ENCODE measurements around the gene PAQR3.

The PAQR3 gene

GRCh38 chr4:78940752-78941151 is 1.5 kb upstream of the PAQR3 start:
- DNase-seq, result no peak
- Histone ChIP-seq H3K79me2 (ENCODE audit: low read length) (no peaks in the 10 kb centered on the region), H3K36me3 (replicated peaks; ENCODE audit: insufficient read depth, low read length) (no peaks in the 10 kb centered on the region), H3K9me3 (replicated peaks; ENCODE audit: insufficient read depth, low read length) (no peaks in the 10 kb centered on the region), H3K27me3 (replicated peaks; ENCODE audit: insufficient read depth, low read length) (no peaks in the 10 kb centered on the region), H3K27ac (ENCODE audit: low read length) (no peak overlapping the region), H3F3A (ENCODE audit: insufficient read depth, low read length) (no peaks in the 10 kb centered on the region), H3K4me1 (ENCODE audit: low read length) (no peaks in the 10 kb centered on the region), H4K20me1 (ENCODE audit: insufficient read depth, low read length) (no peaks in the 10 kb centered on the region), H3K4me2 (ENCODE audit: low read depth, low read length) (no peak overlapping the region), H3K9me2 (replicated peaks; ENCODE audit: insufficient read depth, low read length) (no peaks in the 10 kb centered on the region), H2AFZ (ENCODE audit: low read length) (no peak overlapping the region), H3K4me3 (ENCODE audit: low read length) (no peak overlapping the region), H3K9ac (ENCODE audit: low read length) (no peak overlapping the region)
- TF ChIP-seq EZH2phosphoT487 (IDR thresholded peaks at IDR 0.05; ENCODE audit: low read length) (no peak), EZH2 (optimal IDR thresholded peaks at IDR 0.05; ENCODE audit: low read depth, low read length) (no peak), CTCF (IDR thresholded peaks at IDR 0.05; ENCODE audit: low read length) (no peak)

GRCh38 chr4:78939667-78940008 is 400 bp upstream of the PAQR3 start:
- H3K4me2 ChIP-seq (ENCODE audit: low read depth, low read length), result peak overlapping the region; percentile 91
- DNase-seq, result no peak
- peak overlapping the region; percentile 91 for H2AFZ ChIP-seq (ENCODE audit: low read length)
- TF ChIP-seq EZH2 (optimal IDR thresholded peaks at IDR 0.05; ENCODE audit: low read depth, low read length) (no peak), EZH2phosphoT487 (IDR thresholded peaks at IDR 0.05; ENCODE audit: low read length) (no peak), CTCF (IDR thresholded peaks at IDR 0.05; ENCODE audit: low read length) (no peak)
- no peaks in the 10 kb centered on the region for H3K27me3 ChIP-seq (replicated peaks; ENCODE audit: insufficient read depth, low read length)
- no peaks in the 10 kb centered on the region for H3K4me1 ChIP-seq (ENCODE audit: low read length)
- H3K9me3 ChIP-seq (replicated peaks; ENCODE audit: insufficient read depth, low read length), result no peaks in the 10 kb centered on the region
- H3K9me2 ChIP-seq (replicated peaks; ENCODE audit: insufficient read depth, low read length), result no peaks in the 10 kb centered on the region
- H3K4me3 ChIP-seq (ENCODE audit: low read length), result peak overlapping the region; percentile 68
- H3F3A ChIP-seq (ENCODE audit: insufficient read depth, low read length), result no peaks in the 10 kb centered on the region
- H3K79me2 ChIP-seq (ENCODE audit: low read length), result no peaks in the 10 kb centered on the region
- no peaks in the 10 kb centered on the region for H3K36me3 ChIP-seq (replicated peaks; ENCODE audit: insufficient read depth, low read length)
- H4K20me1 ChIP-seq (ENCODE audit: insufficient read depth, low read length), result no peaks in the 10 kb centered on the region
- no peak overlapping the region for H3K27ac ChIP-seq (ENCODE audit: low read length)
- peak overlapping the region; percentile 38; the same call in 1 of the 2 replicates for H3K9ac ChIP-seq (ENCODE audit: low read length)

GRCh38 chr4:78938474-78938867 is 767 bp downstream of the PAQR3 start:
- H3K4me1 ChIP-seq (ENCODE audit: low read length), result no peaks in the 10 kb centered on the region
- H3K9me2 ChIP-seq (replicated peaks; ENCODE audit: insufficient read depth, low read length), result no peaks in the 10 kb centered on the region
- no peak overlapping the region for H3K27ac ChIP-seq (ENCODE audit: low read length)
- TF ChIP-seq CTCF (IDR thresholded peaks at IDR 0.05; ENCODE audit: low read length) (no peak), EZH2phosphoT487 (IDR thresholded peaks at IDR 0.05; ENCODE audit: low read length) (no peak), EZH2 (optimal IDR thresholded peaks at IDR 0.05; ENCODE audit: low read depth, low read length) (no peak)
- peak overlapping the region; percentile 68; the same call in 1 of the 2 replicates for H3K9ac ChIP-seq (ENCODE audit: low read length)
- no peaks in the 10 kb centered on the region for H3F3A ChIP-seq (ENCODE audit: insufficient read depth, low read length)
- DNase-seq, result no peak
- peak overlapping the region; percentile 96 for H2AFZ ChIP-seq (ENCODE audit: low read length)
- peak overlapping the region; percentile 70 for H3K4me2 ChIP-seq (ENCODE audit: low read depth, low read length)
- H3K4me3 ChIP-seq (ENCODE audit: low read length), result peak overlapping the region; percentile 90
- no peaks in the 10 kb centered on the region for H3K36me3 ChIP-seq (replicated peaks; ENCODE audit: insufficient read depth, low read length)
- no peaks in the 10 kb centered on the region for H3K27me3 ChIP-seq (replicated peaks; ENCODE audit: insufficient read depth, low read length)
- H4K20me1 ChIP-seq (ENCODE audit: insufficient read depth, low read length), result no peaks in the 10 kb centered on the region
- no peaks in the 10 kb centered on the region for H3K79me2 ChIP-seq (ENCODE audit: low read length)
- no peaks in the 10 kb centered on the region for H3K9me3 ChIP-seq (replicated peaks; ENCODE audit: insufficient read depth, low read length)

Data from MM.1S (cell line).